HG03558 (cell line): ENCODE data around the gene CYTH3.
"Not testable (repeated sequence)": the region's sequence is repeated elsewhere in the genome, so short reads cannot be mapped to it uniquely, and the experiment has no call there.

Experiments
- ATAC-seq: cut with Tn5 transposase; IDR thresholded peaks from one replicate; pipeline ENCODE4 v1.9.1; 2021; ENCODE audit warnings: moderate number of reproducible peaks; ENCODE audit not compliant: unreplicated experiment; ENCODE audit errors: extremely low read depth

The CYTH3 gene

DNA sequence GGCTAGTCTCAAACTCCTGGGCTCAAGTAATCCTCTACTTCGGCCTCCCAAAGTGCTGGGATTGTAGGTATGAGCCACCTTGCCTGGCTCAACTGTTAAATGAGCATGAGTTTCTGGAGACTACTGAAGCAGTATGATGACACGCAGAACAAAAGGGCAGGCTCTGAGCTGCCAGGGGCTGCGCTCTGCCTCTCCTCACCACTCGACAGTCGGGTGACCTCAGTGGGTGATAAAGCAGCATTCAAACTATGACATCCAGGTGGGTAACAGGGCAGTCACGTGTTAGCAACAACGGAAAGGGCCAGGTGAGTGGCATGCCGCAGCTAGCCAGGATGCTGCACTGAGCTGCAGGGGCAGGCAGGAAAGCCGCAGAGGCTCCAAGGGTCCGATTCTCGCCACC is 71.5 kb downstream of the CYTH3 start:
- no peak for ATAC-seq

DNA sequence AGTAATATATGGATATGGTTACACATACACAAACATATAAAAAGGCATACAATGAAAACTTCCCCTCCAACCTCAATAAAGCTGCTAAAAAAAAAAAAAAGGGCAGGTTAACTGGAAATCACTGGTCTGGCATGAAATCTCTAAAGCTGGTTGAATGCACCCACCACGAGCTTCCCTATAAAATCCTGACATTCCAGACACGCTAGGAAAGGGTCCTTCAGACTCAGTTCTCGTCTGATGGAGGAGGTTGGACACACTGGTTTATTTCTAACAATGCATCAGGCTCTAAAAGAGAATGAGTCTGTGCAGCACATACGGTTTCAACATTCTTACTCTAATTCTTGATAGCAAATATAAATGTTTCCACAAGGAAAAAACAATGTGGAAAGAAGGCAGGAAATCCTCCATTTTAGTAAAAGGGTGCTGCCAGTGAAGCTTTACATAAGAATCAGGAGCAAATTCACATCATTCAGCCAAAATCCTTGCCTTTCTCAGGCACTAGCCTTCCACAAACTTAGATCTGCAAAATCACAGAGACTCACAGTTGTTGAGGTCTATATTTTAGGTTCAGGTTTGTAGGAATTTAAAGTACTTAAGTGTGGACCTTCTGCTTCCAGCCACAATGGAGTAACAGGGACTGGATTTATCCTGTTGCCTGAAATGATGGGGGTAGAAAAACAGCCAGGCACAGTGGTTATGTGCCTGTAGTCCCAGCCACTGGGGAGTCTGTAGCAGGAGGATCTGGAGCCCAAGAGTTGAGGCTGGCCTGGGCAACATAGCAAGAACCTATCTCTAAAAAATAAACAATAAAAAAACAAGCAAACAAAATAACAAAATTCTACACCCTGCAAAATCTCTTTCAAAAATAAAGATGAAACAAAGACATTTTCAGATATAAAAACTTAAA is 73.5 kb downstream of the CYTH3 start:
- no peak for ATAC-seq

DNA sequence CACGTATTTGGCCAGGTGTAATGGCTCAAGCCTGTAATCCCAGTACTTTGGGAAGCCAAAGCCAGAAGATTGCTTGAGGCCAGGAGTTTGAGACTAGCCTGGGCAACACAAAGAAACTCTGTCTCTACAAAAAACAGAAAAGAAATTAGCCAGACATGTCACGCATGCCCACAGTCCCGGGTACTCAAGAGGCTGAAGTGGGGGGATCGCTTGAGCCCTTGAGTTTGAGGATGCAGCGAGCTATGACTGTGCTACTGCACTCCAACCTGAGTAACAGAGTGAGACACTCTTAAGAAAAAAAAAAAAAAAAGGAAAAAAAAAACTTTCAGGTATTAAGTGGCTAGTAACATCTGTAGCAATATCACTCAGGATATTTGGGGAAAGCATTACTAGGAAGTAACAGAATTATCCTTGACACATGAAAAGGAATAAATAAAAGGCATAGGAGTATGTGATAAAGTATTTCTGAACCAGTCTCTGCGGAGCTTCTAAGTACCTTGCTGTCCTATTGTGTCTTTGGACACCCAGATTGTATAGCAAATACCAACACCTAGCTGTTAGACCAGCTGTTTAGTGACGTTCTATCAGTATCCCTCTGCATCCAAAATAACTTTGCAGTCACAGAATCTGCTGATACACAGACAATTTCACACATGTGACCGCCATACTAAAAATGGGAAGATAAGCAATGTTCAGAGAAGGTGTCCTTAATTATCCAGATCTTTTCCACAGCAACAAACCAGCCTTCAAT is 74.4 kb downstream of the CYTH3 start:
- no peak for ATAC-seq

DNA sequence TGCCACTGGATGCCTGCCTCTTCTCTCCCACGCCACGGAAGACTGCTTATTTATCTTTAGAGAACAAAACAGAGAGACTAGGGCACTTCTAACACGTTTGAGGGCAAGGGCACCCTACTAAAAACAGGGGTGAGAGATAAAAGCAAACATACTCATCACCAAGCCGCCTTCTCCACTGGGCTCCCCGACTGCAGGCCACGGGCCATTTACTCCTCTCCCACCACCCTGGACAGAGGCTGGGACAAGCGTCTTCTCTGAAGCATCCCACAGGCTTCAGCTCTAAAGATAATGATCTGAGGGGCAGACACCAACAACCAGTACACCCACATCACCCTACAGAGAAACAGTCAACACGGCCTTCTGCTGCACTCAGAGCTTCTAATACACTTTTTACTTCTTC is 78.7 kb downstream of the CYTH3 start:
- no peak for ATAC-seq

DNA sequence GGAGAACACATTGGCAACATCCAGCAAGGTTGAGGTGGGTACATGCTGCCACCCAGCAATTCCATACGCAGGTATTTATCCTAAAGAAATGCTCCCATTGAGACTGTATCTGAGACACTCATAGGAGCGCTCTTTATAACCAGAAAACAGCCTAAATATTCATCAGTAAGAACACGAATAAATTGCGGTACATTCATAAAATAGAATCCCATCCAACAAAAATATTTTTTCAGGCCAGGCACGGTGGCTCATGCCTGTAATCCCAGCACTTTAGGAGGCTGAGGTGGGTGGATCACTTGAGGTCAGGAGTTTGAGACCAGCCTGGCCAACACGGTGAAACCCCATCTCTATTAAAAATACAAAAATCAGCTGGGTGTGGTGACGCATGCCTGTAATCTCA is 81.9 kb downstream of the CYTH3 start:
- not testable (repeated sequence) for ATAC-seq

DNA sequence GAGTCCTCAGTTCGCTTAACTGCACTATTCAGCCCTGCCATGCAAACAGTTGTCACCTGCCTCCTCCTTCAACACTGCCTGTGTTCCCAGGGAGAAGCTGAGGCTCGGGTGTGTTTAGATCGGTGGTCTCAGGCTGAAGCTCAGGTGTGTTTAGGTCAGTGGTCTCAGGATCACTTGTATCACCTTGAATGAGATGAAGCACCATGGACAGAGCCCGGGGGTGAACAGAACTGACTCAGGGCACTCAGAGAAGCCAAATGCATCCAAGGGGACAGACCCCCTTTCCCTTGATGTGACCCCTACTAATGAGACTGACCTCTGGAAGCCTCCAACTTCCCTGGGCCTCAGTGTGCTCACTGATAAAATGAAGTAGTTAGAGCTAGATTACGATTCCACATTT is 84.0 kb downstream of the CYTH3 start:
- ATAC-seq: no peak

DNA sequence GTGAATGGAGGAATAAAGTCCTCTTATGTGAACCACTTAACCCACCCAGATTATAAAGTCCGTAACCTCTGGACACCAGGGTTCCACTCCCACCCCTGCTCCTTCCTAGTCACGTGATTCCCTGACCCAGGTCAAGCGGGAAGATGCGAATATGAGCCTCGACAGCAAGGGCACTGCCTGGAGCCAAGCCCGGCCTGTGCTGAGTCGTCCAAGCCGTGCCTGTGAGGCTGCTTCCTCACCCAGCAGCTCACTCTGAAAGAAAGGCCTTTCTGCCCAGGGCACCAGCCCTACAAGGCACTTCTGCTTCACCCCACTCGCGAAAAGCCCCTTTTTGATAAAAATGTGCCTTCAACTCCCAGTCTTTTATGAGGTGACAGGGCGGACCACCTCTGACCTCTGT is 85.8 kb downstream of the CYTH3 start:
- ATAC-seq: no peak

DNA sequence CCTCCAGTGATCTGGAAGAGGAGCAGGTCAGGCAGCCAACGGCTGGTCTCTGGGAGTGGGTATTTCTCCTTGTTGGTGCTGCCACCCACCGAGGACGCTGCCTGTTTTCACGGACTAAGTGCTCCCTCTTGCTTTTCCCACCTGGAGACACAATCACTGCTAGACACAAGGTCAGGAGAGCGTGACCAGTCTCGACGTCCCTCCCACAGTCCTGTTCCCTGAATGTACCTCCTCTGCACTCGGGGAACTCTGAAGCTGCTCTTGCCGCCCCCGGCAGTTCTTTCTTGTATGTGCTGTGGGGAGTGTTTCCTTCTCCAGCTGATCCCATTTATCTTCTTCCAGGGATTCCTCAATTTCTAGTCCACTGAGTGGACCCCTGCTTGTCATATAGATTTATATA is 89.4 kb downstream of the CYTH3 start:
- ATAC-seq: no peak

DNA sequence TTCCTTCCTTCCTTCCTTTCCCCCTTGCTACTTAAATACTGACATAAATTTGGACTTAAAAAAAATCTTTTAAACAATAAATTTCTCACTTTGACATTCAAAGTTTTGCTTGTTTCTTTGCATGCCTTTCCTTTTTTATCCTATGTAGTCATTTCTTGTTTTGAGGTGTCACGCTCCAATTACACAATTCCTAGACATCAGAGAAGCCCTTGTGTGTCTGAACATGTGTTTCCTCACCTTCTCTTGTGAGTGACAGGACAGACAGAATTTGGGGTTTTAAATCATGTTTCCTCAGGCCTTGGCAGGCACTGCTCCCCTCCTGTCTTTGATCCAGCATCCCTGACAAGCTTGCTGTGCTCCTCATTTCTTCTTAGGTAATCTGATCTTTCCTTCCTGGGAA is 91.3 kb downstream of the CYTH3 start:
- no peak for ATAC-seq

DNA sequence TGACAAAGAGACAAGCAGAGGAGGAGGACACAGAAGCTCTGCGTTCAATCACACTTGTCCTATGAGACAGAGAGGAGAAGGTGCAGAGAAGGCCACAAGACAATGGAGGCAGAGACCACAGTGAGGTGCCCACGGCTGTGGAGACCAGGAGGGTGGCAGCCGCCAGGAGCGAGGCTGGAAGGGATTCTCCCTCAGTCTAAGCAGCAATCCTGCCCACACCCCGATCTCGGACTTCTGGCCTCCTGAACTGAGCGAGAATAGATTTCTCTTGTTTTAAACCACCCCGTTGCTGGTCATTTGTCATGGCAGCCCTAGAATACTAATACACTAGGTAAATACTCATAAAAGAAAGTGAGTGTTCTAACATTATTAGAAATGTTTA is 92.1 kb downstream of the CYTH3 start:
- ATAC-seq: no peak

DNA sequence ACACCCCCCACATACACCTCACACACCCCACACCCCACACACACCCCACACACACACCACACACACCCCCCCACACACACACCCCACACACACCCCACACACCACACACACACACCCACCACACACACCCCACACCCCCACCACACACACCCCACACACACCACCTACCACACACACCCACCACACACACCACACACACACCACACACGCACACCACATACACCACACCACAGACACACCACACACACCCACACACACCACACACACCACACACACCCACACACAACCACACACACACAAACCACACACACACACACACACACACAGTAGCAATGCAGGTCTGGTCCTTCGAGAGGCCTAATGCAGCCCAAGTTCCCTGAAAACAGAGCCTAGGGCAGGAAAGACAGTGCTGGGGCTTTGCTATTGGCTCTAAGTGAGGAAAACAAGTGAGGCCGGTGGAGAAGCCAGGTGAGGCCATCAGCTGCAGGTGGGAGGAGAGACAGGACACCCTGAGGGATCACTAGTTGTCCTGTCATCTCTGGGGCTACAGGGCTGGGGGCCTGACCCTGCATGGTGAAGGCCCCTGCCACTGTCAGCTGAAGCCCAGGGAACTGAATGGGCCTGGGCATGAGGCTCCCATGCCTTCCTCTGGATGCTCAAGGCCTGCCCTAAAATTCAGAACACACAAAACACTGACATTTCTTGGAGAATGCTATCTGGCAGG is 92.6 kb downstream of the CYTH3 start:
- ATAC-seq: no peak

DNA sequence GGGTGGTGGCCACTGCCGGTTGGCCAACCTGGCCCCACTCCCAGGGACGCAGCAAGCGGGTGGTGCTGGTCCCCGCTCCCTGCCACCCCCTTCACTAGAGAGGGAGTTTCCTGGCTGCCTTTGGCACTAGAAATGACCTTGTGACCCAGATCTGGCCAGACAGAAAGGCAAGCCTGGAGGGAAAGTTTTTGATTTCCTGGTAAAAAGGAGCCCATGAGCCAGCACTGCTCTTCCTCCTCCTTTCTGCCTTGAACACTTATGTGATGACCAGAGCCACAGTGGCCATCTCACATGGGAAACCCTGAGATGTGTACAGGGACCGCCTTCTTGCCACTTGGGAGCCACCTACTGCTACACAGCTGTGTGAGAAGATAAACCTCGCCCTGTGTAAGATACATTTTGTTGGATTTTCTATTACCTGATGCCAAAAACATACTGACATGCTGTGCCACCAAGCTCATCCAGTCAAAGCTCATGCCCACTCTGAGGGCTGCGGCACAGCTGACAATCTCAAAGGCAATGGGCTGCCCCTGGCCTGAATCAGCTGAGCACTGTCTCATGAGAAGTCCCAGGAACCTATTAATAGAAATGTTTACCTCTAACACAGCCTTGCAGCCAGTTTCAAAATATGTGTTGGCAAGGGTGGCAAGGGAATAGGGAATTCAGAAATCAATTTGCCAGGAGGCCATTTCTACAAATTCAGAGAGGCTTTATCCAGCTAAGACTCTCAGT is 94.0 kb downstream of the CYTH3 start:
- no peak for ATAC-seq

DNA sequence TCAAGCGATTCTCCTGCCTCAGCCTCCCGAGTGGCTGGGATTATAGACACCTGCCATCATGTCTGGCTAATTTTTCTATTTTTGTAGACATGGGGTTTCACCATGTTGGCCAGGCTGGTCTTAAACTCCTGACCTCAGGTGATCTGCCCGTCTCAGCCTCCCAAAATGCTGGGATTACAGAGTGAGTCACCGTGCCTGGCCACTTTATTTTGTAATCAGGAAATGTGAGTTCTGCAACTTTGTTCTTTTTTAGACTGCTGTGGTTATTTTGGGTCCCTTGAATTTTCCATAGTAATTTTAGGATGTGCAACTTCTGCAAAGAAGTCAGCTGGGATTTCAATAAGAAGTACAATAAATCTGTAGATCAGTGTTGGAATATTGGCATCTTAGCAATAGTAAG is 96.8 kb downstream of the CYTH3 start:
- no peak for ATAC-seq

DNA sequence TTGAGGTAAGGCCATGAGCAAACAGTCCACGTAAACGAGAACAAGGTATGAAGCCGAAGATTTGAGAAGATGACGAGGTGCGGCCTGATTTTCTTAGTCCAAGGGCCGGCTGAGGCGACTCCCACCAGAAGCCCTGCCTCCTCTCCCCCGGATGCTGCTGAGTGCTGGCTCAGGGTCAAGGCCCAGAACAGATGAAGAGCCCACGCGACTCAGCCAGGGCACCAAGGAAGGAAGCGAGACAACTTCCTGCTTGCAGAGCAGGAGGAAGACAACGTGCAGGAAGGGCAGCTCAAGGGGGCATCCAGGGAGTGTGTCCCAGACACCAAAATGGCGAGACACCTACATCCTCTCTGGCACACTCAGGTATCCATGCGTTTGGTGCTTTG is 99.5 kb downstream of the CYTH3 start:
- ATAC-seq: no peak

DNA sequence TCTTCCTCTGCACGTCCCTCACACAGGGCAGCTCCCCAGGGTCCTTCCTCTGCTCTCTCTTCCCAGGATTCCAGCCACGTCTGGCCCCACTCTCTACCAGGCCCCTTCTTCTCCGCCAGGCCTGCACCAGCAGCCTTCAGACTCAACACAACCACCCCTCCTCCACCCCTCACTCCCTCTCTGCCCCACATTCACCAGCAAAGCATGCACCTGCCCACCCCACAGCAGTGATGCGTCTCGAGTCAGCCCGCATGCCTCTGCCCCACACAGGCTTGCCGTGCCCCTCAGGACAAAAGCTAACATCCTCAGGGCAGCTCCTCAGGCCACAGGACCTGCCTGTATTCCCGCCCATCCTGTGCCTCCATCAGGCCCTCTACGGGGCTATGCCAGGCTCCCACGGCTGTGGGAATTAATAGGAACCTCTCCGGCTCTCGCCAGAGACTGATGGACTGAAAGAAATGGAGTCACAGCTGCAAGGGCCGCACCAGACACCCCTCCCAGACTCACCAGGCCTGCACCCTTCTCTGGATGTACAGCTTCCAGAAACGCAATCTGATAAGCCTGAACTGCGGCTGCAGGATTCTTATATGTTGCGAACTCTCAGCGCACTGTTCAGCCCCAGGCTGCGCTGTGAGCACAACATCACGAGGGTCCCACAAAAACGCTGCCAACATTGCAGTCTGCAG is 100.1 kb downstream of the CYTH3 start:
- no peak for ATAC-seq

DNA sequence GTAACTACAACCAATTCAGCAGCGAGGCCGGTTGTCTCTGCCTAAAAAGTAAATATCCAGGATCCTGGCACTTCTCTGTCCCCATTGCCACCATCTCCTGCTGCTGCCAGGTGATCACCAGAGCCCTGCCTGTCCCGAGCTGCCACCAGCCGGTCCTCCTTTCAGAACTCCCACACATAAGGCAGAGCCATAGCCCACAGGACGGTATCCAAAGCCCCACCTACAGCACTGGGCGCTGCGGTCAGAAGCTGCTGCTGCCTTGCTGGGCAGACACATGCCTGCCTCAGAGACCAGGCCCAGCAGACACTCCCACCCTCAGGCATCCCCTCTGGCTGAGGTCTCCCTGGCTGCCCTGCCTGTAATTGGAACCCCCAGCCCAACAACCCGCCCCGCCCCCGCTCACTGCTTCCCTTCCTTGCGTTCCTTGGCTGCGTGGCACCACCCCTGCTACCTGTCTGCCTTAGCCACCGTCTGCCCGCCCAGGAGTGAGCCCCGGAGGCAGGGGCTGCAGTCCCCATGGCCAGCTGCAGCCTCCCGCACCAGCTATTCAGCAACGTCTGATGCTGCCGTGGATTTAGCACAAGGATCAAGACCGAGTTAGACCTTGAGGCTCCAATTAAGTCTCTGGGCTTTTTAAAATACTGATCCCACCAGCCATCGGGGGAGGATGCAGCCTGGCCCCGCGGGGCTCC is 100.7 kb downstream of the CYTH3 start:
- no peak for ATAC-seq

DNA sequence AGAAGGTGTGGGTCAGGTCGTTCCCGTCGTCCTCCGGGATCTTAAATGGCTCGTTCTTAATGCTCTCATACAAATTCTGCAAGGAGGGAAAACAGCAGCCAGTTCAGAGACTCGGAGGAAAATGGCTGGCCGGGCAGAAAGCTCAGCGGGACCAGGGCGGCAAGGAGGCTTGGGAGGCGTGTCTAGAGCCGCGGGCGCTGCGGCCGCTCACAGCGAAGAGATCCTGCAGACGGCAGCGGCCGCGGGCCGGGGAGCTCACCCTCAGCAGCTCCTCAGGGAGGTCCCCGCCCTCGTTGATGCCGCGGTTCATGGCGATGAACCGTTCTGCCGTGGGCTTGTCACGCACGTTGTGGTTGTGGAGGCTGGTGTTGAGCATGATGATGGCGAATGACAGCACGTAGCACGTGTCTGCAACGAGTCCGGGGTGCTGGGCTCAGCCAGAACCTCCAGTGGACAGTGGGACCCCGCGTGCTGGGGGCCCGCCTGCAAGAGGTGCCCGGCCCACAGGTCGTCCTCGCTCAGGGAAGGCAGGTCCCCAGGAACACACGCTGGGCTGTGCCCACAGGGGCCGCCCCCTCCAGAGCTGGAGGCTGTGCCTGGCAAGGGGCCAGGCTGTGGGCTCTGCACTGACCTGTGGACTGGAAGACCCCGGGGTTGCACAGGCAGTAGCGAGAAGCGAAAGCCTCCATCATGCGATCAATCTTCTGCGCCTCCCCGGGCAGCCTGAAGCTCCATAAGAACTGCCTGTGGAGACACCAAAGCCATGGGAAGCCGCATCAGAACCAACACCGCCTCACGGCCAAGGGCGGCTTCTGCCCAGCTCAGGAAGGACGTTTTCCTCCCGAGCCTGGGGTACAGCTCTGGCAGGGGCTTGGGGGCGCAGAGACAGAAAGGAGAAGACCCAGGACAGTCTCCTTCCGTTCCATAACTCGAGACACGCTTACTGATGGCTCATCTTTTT is 101.6 kb downstream of the CYTH3 start:
- no peak for ATAC-seq
